GM06990 (cell line): Measurements from ENCODE around the gene AFAP1L2.

ENCODE experiments used
- DNase-seq: peaks from one replicate; pipeline ENCODE4 v3.0.0-alpha.2; 2011; ENCODE audit not compliant: insufficient read length; ENCODE audit errors: extremely low read depth
- H3K27me3 ChIP-seq: replicated peaks from 2 replicates; pipeline ENCODE4 v1.6.0; 2011; ENCODE audit warnings: low read length; ENCODE audit not compliant: control insufficient read depth, insufficient read depth
- H3K36me3 ChIP-seq: 2 replicates; pipeline ENCODE4 v1.5.1; 2011; ENCODE audit warnings: low read length; ENCODE audit not compliant: control insufficient read depth, insufficient read depth
- H3K4me3 ChIP-seq: replicated peaks from 2 replicates; pipeline ENCODE4 v1.5.1; 2011; ENCODE audit warnings: low read depth, mild to moderate bottlenecking, control low read depth, low read length
- CTCF ChIP-seq: IDR thresholded peaks from 2 replicates; pipeline ENCODE4 v1.5.1; 2011; ENCODE audit warnings: low read length, control low read depth, mild to moderate bottlenecking, inconsistent platforms; ENCODE audit not compliant: insufficient read depth, poor library complexity, severe bottlenecking

The AFAP1L2 gene

DNA sequence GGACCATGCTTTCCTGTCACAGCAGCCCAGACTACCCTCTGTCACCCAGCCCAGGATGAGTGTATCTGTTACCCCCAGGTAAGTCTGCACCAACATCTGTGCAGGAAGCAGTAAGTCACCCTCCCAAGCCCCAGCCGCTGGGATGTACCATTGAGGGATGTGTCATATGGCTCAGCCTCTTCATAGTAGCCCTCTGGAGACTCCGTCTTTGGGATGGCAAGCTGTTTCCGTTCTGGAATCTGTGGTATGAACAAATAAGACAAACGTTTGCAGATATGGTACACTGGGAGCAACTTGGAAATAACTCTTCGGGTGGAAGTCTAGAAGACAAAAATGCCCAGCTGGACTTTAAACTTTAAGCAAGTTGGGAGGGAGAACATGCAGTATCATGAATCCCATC is 81.3 kb downstream of the AFAP1L2 start:
- DNase-seq, result no peak
- no peak for TF ChIP-seq CTCF
- H3K36me3 ChIP-seq, result no peaks in the 10 kb centered on the region
- no peak overlapping the region for H3K4me3 ChIP-seq
- H3K27me3 ChIP-seq, result no peaks in the 10 kb centered on the region; the same call in none of the 2 replicates

DNA sequence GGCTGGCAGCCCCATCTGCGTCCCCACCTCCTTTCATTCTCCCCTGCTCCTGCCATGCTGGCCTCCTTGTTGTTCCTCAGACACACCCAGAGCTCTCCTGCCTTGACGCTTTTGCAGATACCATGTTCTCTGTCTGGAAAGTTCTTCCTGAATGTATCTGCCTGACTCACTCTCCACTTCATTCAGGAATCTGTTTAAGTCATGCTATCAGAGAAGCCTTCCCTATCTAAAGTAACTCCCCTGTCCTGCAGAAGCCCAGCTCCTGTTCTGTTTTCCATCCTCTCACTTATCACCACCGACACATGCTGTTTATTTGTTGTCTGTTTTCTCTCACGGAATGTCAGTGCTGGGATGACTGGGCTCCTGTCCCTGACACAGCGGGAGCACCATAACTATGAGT is 82.0 kb downstream of the AFAP1L2 start:
- no peaks in the 10 kb centered on the region; the same call in none of the 2 replicates for H3K27me3 ChIP-seq
- no peak for DNase-seq
- no peaks in the 10 kb centered on the region for H3K36me3 ChIP-seq
- H3K4me3 ChIP-seq, result no peak overlapping the region
- no peak for TF ChIP-seq CTCF

- no peak overlapping the region for H3K4me3 ChIP-seq
- no peaks in the 10 kb centered on the region for H3K36me3 ChIP-seq
- no peak for DNase-seq
- TF ChIP-seq CTCF, result no peak
- H3K27me3 ChIP-seq, result no peaks in the 10 kb centered on the region; the same call in none of the 2 replicates
These were observed 83.8 kb downstream of the AFAP1L2 start for GRCh38 chr10:114320249-114321116.

- TF ChIP-seq CTCF, result no peak
- H3K4me3 ChIP-seq, result no peak overlapping the region
- H3K27me3 ChIP-seq, result no peaks in the 10 kb centered on the region; the same call in none of the 2 replicates
- no peaks in the 10 kb centered on the region for H3K36me3 ChIP-seq
- no peak for DNase-seq
These were observed 84.7 kb downstream of the AFAP1L2 start for GRCh38 chr10:114319406-114320248.

DNA sequence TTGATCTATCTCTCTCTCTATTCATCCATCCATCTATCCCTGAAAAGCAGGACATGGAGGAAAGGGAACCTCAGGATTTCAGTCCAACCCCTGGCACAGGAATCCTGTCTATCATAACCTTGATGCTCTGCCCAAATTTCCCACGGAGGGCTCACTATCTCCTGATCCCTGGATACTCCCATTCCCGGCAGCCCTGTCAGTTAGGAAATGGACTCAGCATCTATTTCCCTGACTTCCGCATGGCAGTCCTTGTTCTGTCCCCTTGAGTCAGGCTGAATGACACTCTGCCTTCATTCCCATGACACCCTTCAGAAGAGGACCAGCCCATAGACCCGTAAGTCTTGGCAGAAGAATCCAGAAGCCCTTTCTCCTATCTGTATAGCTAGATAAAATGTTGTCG is 87.6 kb downstream of the AFAP1L2 start:
- DNase-seq, result no peak
- TF ChIP-seq CTCF, result no peak
- no peak overlapping the region for H3K4me3 ChIP-seq
- H3K27me3 ChIP-seq, result no peaks in the 10 kb centered on the region; the same call in none of the 2 replicates
- no peaks in the 10 kb centered on the region for H3K36me3 ChIP-seq
